Measurements from ENCODE around the gene CADPS.

CADPS gene

GRCh38 chr3:62548528-62549205 lies 326.5 kb downstream of the CADPS start:
- DNase-seq, result no peak

- no peak for DNase-seq
Observed at GRCh38 chr3:62546266-62546665, 328.9 kb downstream of the CADPS start.

- no peak for DNase-seq
Observed at GRCh38 chr3:62542185-62542584, 333.0 kb downstream of the CADPS start.

GRCh38 chr3:62539762-62540161 lies 335.5 kb downstream of the CADPS start:
- no peak for DNase-seq

GRCh38 chr3:62538691-62539356 lies 336.4 kb downstream of the CADPS start:
- no peak for DNase-seq

GRCh38 chr3:62534326-62534725 lies 340.9 kb downstream of the CADPS start:
- DNase-seq, result no peak

GRCh38 chr3:62532796-62533195 lies 342.4 kb downstream of the CADPS start:
- no peak for DNase-seq

GRCh38 chr3:62531981-62532380 lies 343.2 kb downstream of the CADPS start:
- DNase-seq, result no peak

- DNase-seq, result no peak
Observed at GRCh38 chr3:62531493-62531892, 343.7 kb downstream of the CADPS start.

GRCh38 chr3:62529230-62529629 lies 346.0 kb downstream of the CADPS start:
- no peak for DNase-seq

- no peak for DNase-seq
Observed at GRCh38 chr3:62527474-62527873, 347.7 kb downstream of the CADPS start.

- no peak for DNase-seq
Observed at GRCh38 chr3:62525281-62525680, 349.9 kb downstream of the CADPS start.

GRCh38 chr3:62523672-62524071 lies 351.5 kb downstream of the CADPS start:
- no peak for DNase-seq

GRCh38 chr3:62521464-62522105 lies 353.6 kb downstream of the CADPS start:
- no peak for DNase-seq

GRCh38 chr3:62503516-62503915 lies 371.7 kb downstream of the CADPS start:
- DNase-seq, result no peak

- no peak for DNase-seq
Observed at GRCh38 chr3:62502315-62503300, 372.6 kb downstream of the CADPS start.

GRCh38 chr3:62501289-62501668 lies 373.9 kb downstream of the CADPS start:
- no peak for DNase-seq

GRCh38 chr3:62500556-62501288 lies 374.5 kb downstream of the CADPS start:
- DNase-seq, result no peak

GRCh38 chr3:62497156-62497555 lies 378.1 kb downstream of the CADPS start:
- no peak for DNase-seq

GRCh38 chr3:62496503-62496902 lies 378.7 kb downstream of the CADPS start:
- no peak for DNase-seq

- no peak for DNase-seq
Observed at GRCh38 chr3:62493109-62493801, 382.0 kb downstream of the CADPS start.

- no peak for DNase-seq
Observed at GRCh38 chr3:62482961-62483360, 392.3 kb downstream of the CADPS start.

Measured in GF-D8 (cell line).